HCT116 (cell line): Measurements from ENCODE around the gene ATF5. TPM values are rescaled to one million over a fixed set of nuclear protein-coding genes. Genes with fewer than 3 reads are reported as not detected.
A peak's percentile ranks its signal among the peaks of the same experiment; 100 is the strongest.
"Not testable (repeated sequence)": the region's sequence is repeated elsewhere in the genome, so short reads cannot be mapped to it uniquely, and the experiment has no call there.

Experiments used
- ATAC-seq: fragments of 200-7000 bp; cut with Tn5 transposase; 2 replicates; pipeline ENCODE4 v1.9.1; 2020; ENCODE audit warnings: mild to moderate bottlenecking, moderate library complexity
- BruUV-seq: library from RNA; stranded (reverse); fragments of 400-500 nt; replicated peaks from 2 replicates; lab custom pipeline; 2021; lab: Mats Ljungman, UMichigan
- CTCF ChIA-PET: fragments of 300-600 bp; sonication (Branson Sonifier 250); formaldehyde crosslinking; loops from one replicate; lab custom pipeline; 2021; ENCODE audit warnings: antibody characterized with exemption; lab: Charles Lee
- POLR2A ChIA-PET: fragments of 300-600, 350-600 bp; sonication (Branson Sonifier 250); formaldehyde crosslinking; loops from one replicate; lab custom pipeline; 2021; ENCODE audit warnings: antibody characterized with exemption; lab: Charles Lee
- RAD21 ChIA-PET, 2 experiments: fragments of 300-600 bp; sonication (Branson Sonifier 250); formaldehyde crosslinking; loops; one replicate each; lab custom pipeline; 2023; ENCODE audit warnings: low total read pairs in 2 of 2; ENCODE audit not compliant: uncharacterized antibody in 2 of 2, unreplicated experiment in 2 of 2, low non-redundant PET in 1 of 2; lab: Charles Lee
- DNase-seq: peaks from one replicate; pipeline ENCODE4 v3.0.0-alpha.2; 2010; ENCODE audit warnings: low read depth, low spot score
- H2AFZ ChIP-seq: fragments of 200-600 bp; shearing (Covaris generic), sonication (generic); 2 replicates; pipeline ENCODE4 v1.6.1; 2017; ENCODE audit warnings: low read depth, mixed run types, mixed read lengths, antibody characterized with exemption, low read length; ENCODE audit not compliant: poor library complexity, severe bottlenecking
- H3K27ac ChIP-seq: 2 replicates; pipeline ENCODE4 v1.5.1; 2012; ENCODE audit warnings: low read depth, low read length
- H3K27me3 ChIP-seq: fragments of 200-600 bp; sonication (generic); 2 replicates; pipeline ENCODE4 v1.6.1; 2016; ENCODE audit warnings: mixed run types, low read length, mixed read lengths; ENCODE audit not compliant: insufficient read depth
- H3K36me3 ChIP-seq, 2 experiments: fragments of 200-500 bp in 1 of 2; fragments of 200-600 bp in 1 of 2; sonication (Bioruptor generic) in 1 of 2; sonication (generic) in 1 of 2; 2 replicates each; pipeline versions ENCODE4 v1.5.1 to v1.6.1; 2014 to 2016; ENCODE audit warnings: low read length in 2 of 2, inconsistent platforms in 1 of 2, mixed read lengths in 1 of 2, mixed run types in 1 of 2; ENCODE audit not compliant: insufficient read depth in 2 of 2, control insufficient read depth in 1 of 2
- H3K4me1 ChIP-seq, 2 experiments: fragments of 200-600 bp in 1 of 2; sonication (generic) in 1 of 2; 2 replicates each; pipeline versions ENCODE4 v1.5.1 to v1.6.1; 2012 to 2017; ENCODE audit warnings: low read length in 2 of 2, inconsistent platforms in 1 of 2, mild to moderate bottlenecking in 1 of 2, mixed read lengths in 1 of 2, mixed run types in 1 of 2, moderate library complexity in 1 of 2; ENCODE audit not compliant: insufficient read depth in 2 of 2, control insufficient read depth in 1 of 2
- H3K4me2 ChIP-seq: fragments of 200-600 bp; sonication (generic); 2 replicates; pipeline ENCODE4 v1.6.1; 2017; ENCODE audit warnings: mixed run types, low read length, mixed read lengths
- H3K4me3 ChIP-seq, 2 experiments: fragments of 200-600 bp in 1 of 2; sonication (generic) in 1 of 2; replicated peaks in 1 of 2; 2 replicates each; pipeline ENCODE4 v1.5.1; 2011 to 2016; ENCODE audit warnings: low read length in 2 of 2, control low read depth in 1 of 2, low read depth in 1 of 2, mild to moderate bottlenecking in 1 of 2, mixed read lengths in 1 of 2, mixed run types in 1 of 2
- H3K79me2 ChIP-seq: fragments of 200-600 bp; sonication (generic); 2 replicates; pipeline ENCODE4 v1.6.1; 2017; ENCODE audit warnings: mild to moderate bottlenecking, mixed run types, low read length, moderate library complexity, mixed read lengths; ENCODE audit not compliant: insufficient read depth
- H3K9ac ChIP-seq: fragments of 200-600 bp; sonication (generic); 2 replicates; pipeline ENCODE4 v1.6.1; 2016; ENCODE audit warnings: low read length, mixed read lengths
- H3K9me2 ChIP-seq: fragments of 200-600 bp; sonication (generic), shearing (Covaris generic); 2 replicates; pipeline ENCODE4 v1.6.1; 2017; ENCODE audit warnings: mixed run types, mild to moderate bottlenecking, moderate library complexity; ENCODE audit not compliant: insufficient read depth
- H3K9me3 ChIP-seq, 2 experiments: fragments of 200-500 bp in 1 of 2; fragments of 200-600 bp in 1 of 2; sonication (Bioruptor generic) in 1 of 2; sonication (generic) in 1 of 2; 2 replicates each; pipeline ENCODE4 v1.6.1; 2014 to 2017; ENCODE audit warnings: low read length in 2 of 2, mixed read lengths in 2 of 2, inconsistent platforms in 1 of 2, low read depth in 1 of 2, mild to moderate bottlenecking in 1 of 2, mixed run types in 1 of 2, moderate library complexity in 1 of 2; ENCODE audit not compliant: control insufficient read depth in 1 of 2, insufficient read depth in 1 of 2
- H4K20me1 ChIP-seq: fragments of 200-600 bp; sonication (generic), shearing (Covaris generic); 2 replicates; pipeline ENCODE4 v1.6.1; 2017; ENCODE audit warnings: mixed run types, mild to moderate bottlenecking, moderate library complexity; ENCODE audit not compliant: insufficient read depth
- CEBPB ChIP-seq: IDR thresholded peaks from 2 replicates; pipeline ENCODE4 v1.6.1; 2012; ENCODE audit warnings: low read depth
- EZH2 ChIP-seq: fragments of 200-600 bp; sonication (generic); IDR thresholded peaks from 2 replicates; pipeline ENCODE4 v1.6.1; 2017; ENCODE audit warnings: antibody characterized with exemption, mixed run types
- RAD21 ChIP-seq: IDR thresholded peaks from 2 replicates; pipeline ENCODE4 v1.6.1; 2012; ENCODE audit warnings: low read depth, mild to moderate bottlenecking
- TCF7L2 ChIP-seq: IDR thresholded peaks from 2 replicates; pipeline ENCODE4 v1.7.0; 2011; ENCODE audit warnings: borderline replicate concordance, inconsistent platforms; ENCODE audit not compliant: insufficient read depth, insufficient read length; ENCODE audit errors: extremely low read depth
- ZFX ChIP-seq: fragments of 450-650 bp; IDR thresholded peaks from 2 replicates; pipeline ENCODE4 v1.6.1; 2017
- intact Hi-C: fragments of 100-400 bp; cut with micrococcal nuclease; formaldehyde crosslinking; loops from 2 replicates; pipeline ENCODE4 v1.10.0; 2022
- total RNA-seq: library from RNA; stranded (reverse); gene quantifications from one replicate; pipeline ENCODE4 v1.2.1, GENCODE V29; 2021; ENCODE audit not compliant: unreplicated experiment

ATF5 gene
- total RNA-seq, 1 experiment from 2014 or later = 28.2 TPM

DNA sequence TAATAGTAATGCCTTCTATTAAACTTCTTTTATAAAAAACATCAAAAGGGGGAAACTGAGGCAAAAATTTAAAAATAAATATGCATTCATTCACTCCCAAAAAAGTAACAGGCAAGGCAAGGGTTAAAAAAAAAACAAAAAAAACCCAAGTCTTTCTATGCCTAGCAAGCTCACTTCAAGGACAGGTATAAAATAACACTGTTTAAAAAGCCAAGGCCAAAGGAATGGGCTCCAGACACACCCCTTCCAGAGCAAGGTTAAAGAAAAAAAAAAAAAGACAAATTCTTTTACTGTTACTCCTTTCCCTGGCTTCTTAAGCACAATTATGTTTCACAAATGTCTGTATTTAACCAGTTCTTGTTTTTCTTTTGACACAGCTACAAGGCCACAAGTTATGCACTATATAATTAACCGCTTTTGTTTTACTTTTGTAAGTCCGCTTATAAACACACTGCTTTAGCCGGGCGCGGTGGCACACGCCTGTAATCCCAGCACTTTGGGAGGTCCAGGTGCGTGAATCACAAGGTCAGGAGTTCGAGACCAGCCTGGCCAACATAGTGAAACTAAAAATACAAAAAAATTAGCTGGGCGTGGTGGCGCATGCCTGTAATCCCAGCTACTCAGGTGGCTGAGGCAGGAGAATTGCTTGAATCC is 28.4 kb downstream of the ATF5 start (continued):
- TF ChIP-seq EZH2 = no peak
- TF ChIP-seq TCF7L2 = no peak
- no peak for TF ChIP-seq RAD21
- TF ChIP-seq CEBPB = no peak
- TF ChIP-seq ZFX = no peak

DNA sequence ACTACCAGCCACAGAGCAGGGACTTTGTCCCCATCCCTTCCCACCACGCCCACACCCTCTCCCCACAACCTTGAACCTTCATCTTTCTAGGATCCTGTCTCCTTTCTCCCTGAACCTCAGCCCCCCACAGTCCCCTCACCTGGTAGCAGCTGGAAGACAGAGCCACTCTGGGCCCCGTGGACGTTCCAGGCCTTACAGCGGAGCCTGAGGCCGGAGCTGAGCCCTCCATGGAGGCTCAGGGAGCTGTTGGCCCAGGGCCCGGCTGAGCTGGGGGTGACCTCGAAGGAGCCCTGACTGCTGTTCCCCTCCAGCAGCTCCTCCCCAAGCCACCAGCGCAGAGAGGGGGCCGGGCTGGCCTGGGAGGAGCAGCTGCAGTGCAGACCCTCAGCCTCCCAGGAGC is 29.1 kb downstream of the ATF5 start:
- H2AFZ ChIP-seq, BruUV-seq, H3K4me3 ChIP-seq, H3K4me1 ChIP-seq, CTCF ChIA-PET, H3K9me3 ChIP-seq, H3K36me3 ChIP-seq, H3K9me2 ChIP-seq, H3K9ac ChIP-seq, RAD21 ChIA-PET, H3K79me2 ChIP-seq, H3K27ac ChIP-seq, H3K27me3 ChIP-seq, DNase-seq, ATAC-seq, H3K4me2 ChIP-seq, H4K20me1 ChIP-seq, intact Hi-C loops: not testable (repeated sequence)
- POLR2A ChIA-PET = interaction anchor here (0.6 kb wide), 1 partner anchor 51 kb away, joined by 4 read pairs; no protein-coding TSS in a partner anchor

DNA sequence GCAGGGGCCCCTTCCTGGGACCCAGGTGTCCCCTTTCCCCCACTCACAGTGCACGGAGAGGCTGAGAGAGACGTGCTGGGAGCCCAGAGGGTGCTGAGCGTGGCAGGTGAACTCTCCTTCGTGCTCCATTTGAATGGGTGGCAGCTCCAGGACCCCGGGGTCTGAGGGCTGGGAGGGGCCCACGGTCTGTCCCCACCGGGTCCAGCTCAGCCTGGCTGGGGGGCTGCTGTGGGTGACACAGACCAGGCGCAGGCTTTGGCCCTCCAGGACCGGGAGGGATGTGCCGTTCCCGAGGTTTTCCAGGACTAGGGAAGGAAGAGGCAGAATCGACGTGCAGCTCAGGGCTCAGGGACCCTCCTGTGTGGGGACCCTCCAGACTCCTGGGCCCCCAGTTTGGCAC is 29.6 kb downstream of the ATF5 start:
- H3K36me3 ChIP-seq, H3K4me2 ChIP-seq, H3K79me2 ChIP-seq, H3K4me3 ChIP-seq, H3K9me3 ChIP-seq, ATAC-seq, intact Hi-C loops, H3K27me3 ChIP-seq, H3K9ac ChIP-seq, H3K4me1 ChIP-seq, DNase-seq, H3K27ac ChIP-seq, H4K20me1 ChIP-seq, CTCF ChIA-PET, RAD21 ChIA-PET, H3K9me2 ChIP-seq, H2AFZ ChIP-seq, BruUV-seq: not testable (repeated sequence)
- POLR2A ChIA-PET = interaction anchor here (0.6 kb wide), 1 partner anchor 51 kb away, joined by 4 read pairs; no protein-coding TSS in a partner anchor

DNA sequence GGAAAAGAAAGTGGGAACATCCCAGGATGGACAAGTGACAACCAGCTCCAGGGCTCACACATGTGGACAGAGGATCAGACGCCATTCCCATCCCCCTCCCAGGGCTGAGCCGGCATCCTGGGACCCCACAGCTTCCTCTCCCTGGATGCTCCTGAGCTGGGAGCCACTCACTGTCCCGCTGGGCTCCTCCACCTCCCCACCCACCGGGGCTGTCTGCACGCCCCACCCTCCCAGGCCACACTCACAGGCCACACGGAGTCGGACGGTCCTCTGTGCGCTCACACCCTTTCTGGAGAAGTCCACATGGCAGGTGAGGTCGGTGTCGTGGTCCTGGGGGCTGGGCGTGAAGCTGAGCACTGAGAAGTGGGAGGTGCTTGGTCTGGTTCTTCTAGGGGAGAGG is 30.9 kb downstream of the ATF5 start:
- H3K9me2 ChIP-seq, intact Hi-C loops, H3K27me3 ChIP-seq, H3K4me3 ChIP-seq, H3K27ac ChIP-seq, POLR2A ChIA-PET, H3K9me3 ChIP-seq, CTCF ChIA-PET, BruUV-seq, H3K36me3 ChIP-seq, H3K4me2 ChIP-seq, RAD21 ChIA-PET, H3K79me2 ChIP-seq, H3K9ac ChIP-seq, H4K20me1 ChIP-seq, H2AFZ ChIP-seq, DNase-seq, H3K4me1 ChIP-seq: not testable (repeated sequence)
- peak; percentile 22; the same call in 1 of the 2 replicates for ATAC-seq

DNA sequence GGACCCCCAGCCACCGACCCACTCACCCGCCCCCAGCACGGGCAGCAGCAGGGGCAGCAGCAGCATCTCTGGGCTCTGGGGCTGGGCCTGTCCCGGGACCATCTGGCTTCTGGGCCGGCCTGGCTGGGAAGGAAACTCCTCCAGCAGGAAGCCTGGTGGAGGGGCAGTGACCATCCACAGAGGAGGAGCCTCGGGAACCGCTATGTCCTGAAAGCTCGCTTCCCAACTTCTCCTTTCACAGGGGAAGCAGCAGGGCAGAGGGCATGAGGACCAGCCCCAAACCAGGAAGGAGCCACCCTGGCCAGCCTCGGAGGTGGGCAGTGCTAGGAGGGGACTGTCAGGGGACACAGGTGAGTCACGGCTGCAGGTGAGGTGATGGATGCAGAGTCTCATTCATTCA is 32.0 kb downstream of the ATF5 start, which contains the start of gene SIGLEC11:
TSS of gene SIGLEC11 (minus strand) at position 193 of the 400 bp plus-strand sequence. CDS start at position 102, 91 bp downstream.
- H3K4me1 ChIP-seq, H3K9me3 ChIP-seq, intact Hi-C loops, BruUV-seq, RAD21 ChIA-PET, CTCF ChIA-PET, H3K79me2 ChIP-seq, H3K36me3 ChIP-seq, H3K27me3 ChIP-seq, H3K9me2 ChIP-seq, H4K20me1 ChIP-seq, ATAC-seq, H3K4me2 ChIP-seq, H3K27ac ChIP-seq, POLR2A ChIA-PET, H3K4me3 ChIP-seq, H2AFZ ChIP-seq, DNase-seq, H3K9ac ChIP-seq: not testable (repeated sequence)
